ENCODE data around the gene METTL15. TPM values are rescaled to one million over a fixed set of nuclear protein-coding genes. Genes with fewer than 3 reads are reported as not detected.

METTL15 gene
- total RNA-seq, 2 donors from 2014 or later = 8.8 to 16.8 TPM

- TF ChIP-seq POLR2AphosphoS5 (IDR thresholded peaks at IDR 0.05) (no peak), POLR2A (IDR thresholded peaks at IDR 0.05) (no peak)
- TF ChIP-seq, protein P1, sequence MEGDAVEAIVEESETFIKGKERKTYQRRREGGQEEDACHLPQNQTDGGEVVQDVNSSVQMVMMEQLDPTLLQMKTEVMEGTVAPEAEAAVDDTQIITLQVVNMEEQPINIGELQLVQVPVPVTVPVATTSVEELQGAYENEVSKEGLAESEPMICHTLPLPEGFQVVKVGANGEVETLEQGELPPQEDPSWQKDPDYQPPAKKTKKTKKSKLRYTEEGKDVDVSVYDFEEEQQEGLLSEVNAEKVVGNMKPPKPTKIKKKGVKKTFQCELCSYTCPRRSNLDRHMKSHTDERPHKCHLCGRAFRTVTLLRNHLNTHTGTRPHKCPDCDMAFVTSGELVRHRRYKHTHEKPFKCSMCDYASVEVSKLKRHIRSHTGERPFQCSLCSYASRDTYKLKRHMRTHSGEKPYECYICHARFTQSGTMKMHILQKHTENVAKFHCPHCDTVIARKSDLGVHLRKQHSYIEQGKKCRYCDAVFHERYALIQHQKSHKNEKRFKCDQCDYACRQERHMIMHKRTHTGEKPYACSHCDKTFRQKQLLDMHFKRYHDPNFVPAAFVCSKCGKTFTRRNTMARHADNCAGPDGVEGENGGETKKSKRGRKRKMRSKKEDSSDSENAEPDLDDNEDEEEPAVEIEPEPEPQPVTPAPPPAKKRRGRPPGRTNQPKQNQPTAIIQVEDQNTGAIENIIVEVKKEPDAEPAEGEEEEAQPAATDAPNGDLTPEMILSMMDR (IDR thresholded peaks at IDR 0.05) = no peak
- intact Hi-C loops (cut with DNase I) = no loop called here
- Histone ChIP-seq H3K27me3 (replicated peaks; ENCODE audit: insufficient read depth) (no peaks in the 10 kb centered on the region), H3K4me1 (replicated peaks) (no peaks in the 10 kb centered on the region), H3K4me3 (no peak overlapping the region), H3K36me3 (no peaks in the 10 kb centered on the region), H3K9me3 (no peaks in the 10 kb centered on the region), H3K27ac (no peak overlapping the region)
- DNase-seq (ENCODE audit: low spot score) = no peak
- 95% methylated on average over 3 of the region's 3 CpGs for WGBS
Observed at GRCh38 chr11:28338371-28338770, 230.2 kb downstream of the METTL15 start.

GRCh38 chr11:28339488-28339887, 231.3 kb downstream of the METTL15 start:
- intact Hi-C loops (cut with DNase I) = no loop called here
- 100% methylated on average over 1 of the region's 1 CpG for WGBS
- TF ChIP-seq, protein P1 (IDR thresholded peaks at IDR 0.05) = no peak
- TF ChIP-seq POLR2AphosphoS5 (IDR thresholded peaks at IDR 0.05) (no peak), POLR2A (IDR thresholded peaks at IDR 0.05) (no peak)

GRCh38 chr11:28342716-28343115, 234.5 kb downstream of the METTL15 start:
- no peaks in the 10 kb centered on the region for H3K4me1 ChIP-seq (replicated peaks)
- intact Hi-C loops (cut with DNase I) = no loop called here
- WGBS = 80% methylated on average over 1 of the region's 1 CpG
- TF ChIP-seq POLR2A (IDR thresholded peaks at IDR 0.05) (no peak), POLR2AphosphoS5 (IDR thresholded peaks at IDR 0.05) (no peak)
- TF ChIP-seq, protein P1 (IDR thresholded peaks at IDR 0.05) = no peak
- H3K9me3 ChIP-seq = no peaks in the 10 kb centered on the region
- no peaks in the 10 kb centered on the region for H3K27me3 ChIP-seq (replicated peaks; ENCODE audit: insufficient read depth)
- H3K27ac ChIP-seq = no peak overlapping the region
- no peaks in the 10 kb centered on the region for H3K36me3 ChIP-seq
- no peak for DNase-seq (ENCODE audit: low spot score)
- H3K4me3 ChIP-seq = no peak overlapping the region

More at GRCh38 chr11:28339488-28339887, 231.3 kb downstream of the METTL15 start:
- no peak overlapping the region for H3K4me3 ChIP-seq
- H3K27ac ChIP-seq = no peak overlapping the region
- no peak for DNase-seq (ENCODE audit: low spot score)
- H3K36me3 ChIP-seq = no peaks in the 10 kb centered on the region
- H3K4me1 ChIP-seq (replicated peaks) = no peaks in the 10 kb centered on the region
- no peaks in the 10 kb centered on the region for H3K9me3 ChIP-seq
- no peaks in the 10 kb centered on the region for H3K27me3 ChIP-seq (replicated peaks; ENCODE audit: insufficient read depth)

- 42% methylated on average over 5 of the region's 5 CpGs for WGBS
- intact Hi-C loops (cut with DNase I) = no loop called here
- Histone ChIP-seq H3K4me3 (no peak overlapping the region), H3K36me3 (no peaks in the 10 kb centered on the region), H3K4me1 (replicated peaks) (no peaks in the 10 kb centered on the region), H3K9me3 (no peaks in the 10 kb centered on the region), H3K27ac (no peak overlapping the region), H3K27me3 (replicated peaks; ENCODE audit: insufficient read depth) (no peaks in the 10 kb centered on the region)
- DNase-seq (ENCODE audit: low spot score) = no peak
- no peak for TF ChIP-seq POLR2AphosphoS5 (IDR thresholded peaks at IDR 0.05)
Observed at GRCh38 chr11:28343304-28344233, 235.4 kb downstream of the METTL15 start.

- TF ChIP-seq POLR2AphosphoS5 (IDR thresholded peaks at IDR 0.05) (no peak), POLR2A (IDR thresholded peaks at IDR 0.05) (no peak)
- TF ChIP-seq, protein P1 (IDR thresholded peaks at IDR 0.05) = no peak
- Histone ChIP-seq H3K36me3 (no peaks in the 10 kb centered on the region), H3K4me3 (no peak overlapping the region), H3K9me3 (no peaks in the 10 kb centered on the region), H3K4me1 (replicated peaks) (no peaks in the 10 kb centered on the region), H3K27me3 (replicated peaks; ENCODE audit: insufficient read depth) (no peaks in the 10 kb centered on the region), H3K27ac (no peak overlapping the region)
- intact Hi-C loops (cut with DNase I) = no loop called here
- no peak for DNase-seq (ENCODE audit: low spot score)
Observed at GRCh38 chr11:28346209-28346608, 238.0 kb downstream of the METTL15 start.

Measured in prostate gland (tissue), 2 donors.